AG09309 (cell line): Measurements from ENCODE around the gene HPCA.
A peak's percentile ranks its signal among the peaks of the same experiment; 100 is the strongest.
"Not testable (repeated sequence)": the region's sequence is repeated elsewhere in the genome, so short reads cannot be mapped to it uniquely, and the experiment has no call there.

Experiments
- DNase-seq: peaks from one replicate; pipeline ENCODE4 v3.0.0-alpha.2; 2010; ENCODE audit warnings: low read depth
- H3K4me3 ChIP-seq: 2 replicates; pipeline ENCODE4 v1.5.1; 2011; ENCODE audit warnings: mild to moderate bottlenecking, low read depth, low read length, moderate library complexity; ENCODE audit not compliant: control insufficient read depth
- CTCF ChIP-seq: IDR thresholded peaks from 2 replicates; pipeline ENCODE4 v1.5.1; 2011; ENCODE audit warnings: mild to moderate bottlenecking, low read depth, low read length, inconsistent platforms; ENCODE audit not compliant: insufficient read depth, control insufficient read depth; ENCODE audit errors: missing control alignments

Gene HPCA

GRCh38 chr1:32900956-32901822 is 14.9 kb downstream of the HPCA start, which contains the start of gene TMEM54:
Gene TMEM54 (minus strand): TSS chr1:32901389. CDS start chr1:32901238, 151 bp downstream.
- peak within 1 kb of the TSS; percentile 67 for H3K4me3 ChIP-seq
- no peak for DNase-seq
- TF ChIP-seq CTCF, result no peak

- no peak for TF ChIP-seq CTCF
- peak overlapping the region; percentile 67 for H3K4me3 ChIP-seq
- DNase-seq, result no peak
These were observed 15.7 kb downstream of the HPCA start for GRCh38 chr1:32901823-32902534.

GRCh38 chr1:32902535-32902920 is 16.2 kb downstream of the HPCA start:
- no peak overlapping the region for H3K4me3 ChIP-seq
- no peak for TF ChIP-seq CTCF
- no peak for DNase-seq

- no peak overlapping the region for H3K4me3 ChIP-seq
- DNase-seq, result no peak
- TF ChIP-seq CTCF, result no peak
These were observed 17.9 kb downstream of the HPCA start for GRCh38 chr1:32903991-32904785.

GRCh38 chr1:32904797-32905196 is 18.5 kb downstream of the HPCA start:
- DNase-seq, result no peak
- TF ChIP-seq CTCF, result no peak

GRCh38 chr1:32905588-32905987 is 19.3 kb downstream of the HPCA start:
- not testable (repeated sequence) for DNase-seq, H3K4me3 ChIP-seq

More at GRCh38 chr1:32904797-32905196, 18.5 kb downstream of the HPCA start:
- H3K4me3 ChIP-seq, result no peak overlapping the region
